Stimulated activated CD4-positive, alpha-beta T cell treated with anti-CD3 and anti-CD28 coated beads, Interleukin-2, amount 100 ng/mL, for 4 hours (primary cell): ENCODE data around the gene SMARCA4.

Experiments
- DNase-seq: peaks from one replicate; pipeline ENCODE4 v3.0.0-alpha.2; 2020; ENCODE audit warnings: low read depth

SMARCA4 gene

GRCh38 chr19:11014403-11014911, 53.6 kb downstream of the SMARCA4 start:
- no peak for DNase-seq

- DNase-seq = no peak
Measured at GRCh38 chr19:11016631-11017030, 55.8 kb downstream of the SMARCA4 start.

GRCh38 chr19:11017275-11018035, 56.6 kb downstream of the SMARCA4 start:
- DNase-seq = no peak

- no peak for DNase-seq
Measured at GRCh38 chr19:11018179-11018578, 57.3 kb downstream of the SMARCA4 start.

- no peak for DNase-seq
Measured at GRCh38 chr19:11018763-11019162, 57.9 kb downstream of the SMARCA4 start.

GRCh38 chr19:11019262-11019661, 58.4 kb downstream of the SMARCA4 start:
- no peak for DNase-seq

GRCh38 chr19:11019824-11020223, 59.0 kb downstream of the SMARCA4 start:
- no peak for DNase-seq

GRCh38 chr19:11020423-11020822, 59.6 kb downstream of the SMARCA4 start:
- no peak for DNase-seq

- no peak for DNase-seq
Measured at GRCh38 chr19:11020982-11021759, 60.3 kb downstream of the SMARCA4 start.

- no peak for DNase-seq
Measured at GRCh38 chr19:11021760-11022144, 60.9 kb downstream of the SMARCA4 start.

- no peak for DNase-seq
Measured at GRCh38 chr19:11023016-11023415, 62.2 kb downstream of the SMARCA4 start.

GRCh38 chr19:11023710-11024109, 62.9 kb downstream of the SMARCA4 start:
- DNase-seq = no peak

GRCh38 chr19:11024259-11024658, 63.4 kb downstream of the SMARCA4 start:
- no peak for DNase-seq

- DNase-seq = no peak
Measured at GRCh38 chr19:11025006-11025405, 64.2 kb downstream of the SMARCA4 start.

- DNase-seq = no peak
Measured at GRCh38 chr19:11025445-11025844, 64.6 kb downstream of the SMARCA4 start.

- DNase-seq = no peak
Measured at GRCh38 chr19:11025997-11026396, 65.2 kb downstream of the SMARCA4 start.

GRCh38 chr19:11027381-11027780, 66.6 kb downstream of the SMARCA4 start:
- no peak for DNase-seq

- DNase-seq = no peak
Measured at GRCh38 chr19:11028146-11028545, 67.3 kb downstream of the SMARCA4 start.

GRCh38 chr19:11031421-11032070, 70.7 kb downstream of the SMARCA4 start:
- DNase-seq = no peak

- DNase-seq = no peak
Measured at GRCh38 chr19:11033251-11033650, 72.4 kb downstream of the SMARCA4 start.

GRCh38 chr19:11033763-11034162, 72.9 kb downstream of the SMARCA4 start:
- no peak for DNase-seq

- DNase-seq = no peak
Measured at GRCh38 chr19:11034449-11035213, 73.8 kb downstream of the SMARCA4 start.
